Lower lobe of right lung (tissue), 2 donors: ENCODE measurements around the gene STN1. TPM values are rescaled to one million over a fixed set of nuclear protein-coding genes. Genes with fewer than 3 reads are reported as not detected.
A peak's percentile ranks its signal among the peaks of the same experiment; 100 is the strongest.

Experiments used
- ATAC-seq, 2 donors: fragments of 200-7000 bp; cut with Tn5 transposase; one replicate each; pipeline ENCODE4 v1.9.1; 2020 to 2022; ENCODE audit warnings: mild to moderate bottlenecking in 2 of 2, moderate library complexity in 2 of 2
- DNase-seq: peaks from one replicate; pipeline ENCODE4 v3.0.0-alpha.2; 2020
- H3K27ac ChIP-seq: fragments of 200-600 bp; one replicate; pipeline ENCODE4 v1.8.0; 2022
- H3K27me3 ChIP-seq: fragments of 200-600 bp; one replicate; pipeline ENCODE4 v1.8.0; 2022; ENCODE audit warnings: low read depth
- H3K36me3 ChIP-seq: fragments of 200-600 bp; one replicate; pipeline ENCODE4 v1.8.0; 2022; ENCODE audit warnings: mild to moderate bottlenecking
- H3K4me1 ChIP-seq: fragments of 200-600 bp; one replicate; pipeline ENCODE4 v1.8.0; 2022
- H3K4me3 ChIP-seq: fragments of 200-600 bp; one replicate; pipeline ENCODE4 v1.8.0; 2022; ENCODE audit warnings: mild to moderate bottlenecking
- H3K9me3 ChIP-seq: fragments of 200-600 bp; one replicate; pipeline ENCODE4 v1.8.0; 2022
- CTCF ChIP-seq: fragments of 200-600 bp; IDR thresholded peaks from one replicate; pipeline ENCODE4 v1.8.0; 2022; ENCODE audit warnings: antibody characterized with exemption, mild to moderate bottlenecking
- intact Hi-C: fragments of 100-400 bp; cut with DNase I; formaldehyde crosslinking; loops from one replicate; pipeline ENCODE4 v1.11.0; 2022
- total RNA-seq: library from RNA; stranded (reverse); fragmentation: NEBNext Ultra II Directional; extraction: Animal tissue kit (Norgen Biotek cat#: 25700); gene quantifications from one replicate; pipeline ENCODE4 v1.2.1, GENCODE V29; 2021
- donor health status: DM: no; HTN: yes; CAD: no; lungs with severe emphysema.

STN1 gene
- total RNA-seq, 1 donor from 2014 or later = 37.0 TPM

DNA sequence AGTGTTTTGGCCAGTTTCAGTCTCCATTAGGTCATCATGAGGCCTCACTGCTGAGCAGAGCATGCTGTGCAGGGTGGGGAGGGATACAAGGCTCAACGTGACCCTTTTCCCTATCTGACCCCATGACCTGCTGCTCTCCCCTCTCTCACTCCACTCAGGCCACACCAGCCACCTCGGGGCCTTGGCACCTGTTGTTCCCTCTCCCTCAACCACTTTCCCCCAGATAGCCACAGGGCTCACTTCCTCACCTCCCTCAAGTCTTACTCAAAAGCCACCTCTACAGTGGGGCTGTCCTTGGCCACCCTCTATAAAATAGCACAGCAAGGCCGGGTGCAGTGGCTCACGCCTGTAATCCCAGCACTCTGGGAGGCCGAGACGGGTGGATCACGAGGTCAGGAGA is 76.5 kb downstream of the STN1 start:
- DNase-seq (no peak), ATAC-seq (no peak)
- intact Hi-C loops = no loop called here
- H3K36me3 ChIP-seq = no peaks in the 10 kb centered on the region
- no peak overlapping the region for H3K27ac ChIP-seq
- H3K4me3 ChIP-seq = no peak overlapping the region
- no peak for TF ChIP-seq CTCF
- no peaks in the 10 kb centered on the region for H3K27me3 ChIP-seq
- no peaks in the 10 kb centered on the region for H3K9me3 ChIP-seq
- peaks cover 49% of the 10 kb centered on the region for H3K4me1 ChIP-seq

- H3K36me3 ChIP-seq = no peaks in the 10 kb centered on the region
- intact Hi-C loops = no loop called here
- no peak for TF ChIP-seq CTCF
- H3K27ac ChIP-seq = peak overlapping the region; percentile 31
- no peaks in the 10 kb centered on the region for H3K9me3 ChIP-seq
- no peak overlapping the region for H3K4me3 ChIP-seq
- H3K4me1 ChIP-seq = peaks cover 52% of the 10 kb centered on the region
- ATAC-seq = no peak
- H3K27me3 ChIP-seq = no peaks in the 10 kb centered on the region
- no peak for DNase-seq
Measured at GRCh38 chr10:103840740-103841070, 77.3 kb downstream of the STN1 start.

DNA sequence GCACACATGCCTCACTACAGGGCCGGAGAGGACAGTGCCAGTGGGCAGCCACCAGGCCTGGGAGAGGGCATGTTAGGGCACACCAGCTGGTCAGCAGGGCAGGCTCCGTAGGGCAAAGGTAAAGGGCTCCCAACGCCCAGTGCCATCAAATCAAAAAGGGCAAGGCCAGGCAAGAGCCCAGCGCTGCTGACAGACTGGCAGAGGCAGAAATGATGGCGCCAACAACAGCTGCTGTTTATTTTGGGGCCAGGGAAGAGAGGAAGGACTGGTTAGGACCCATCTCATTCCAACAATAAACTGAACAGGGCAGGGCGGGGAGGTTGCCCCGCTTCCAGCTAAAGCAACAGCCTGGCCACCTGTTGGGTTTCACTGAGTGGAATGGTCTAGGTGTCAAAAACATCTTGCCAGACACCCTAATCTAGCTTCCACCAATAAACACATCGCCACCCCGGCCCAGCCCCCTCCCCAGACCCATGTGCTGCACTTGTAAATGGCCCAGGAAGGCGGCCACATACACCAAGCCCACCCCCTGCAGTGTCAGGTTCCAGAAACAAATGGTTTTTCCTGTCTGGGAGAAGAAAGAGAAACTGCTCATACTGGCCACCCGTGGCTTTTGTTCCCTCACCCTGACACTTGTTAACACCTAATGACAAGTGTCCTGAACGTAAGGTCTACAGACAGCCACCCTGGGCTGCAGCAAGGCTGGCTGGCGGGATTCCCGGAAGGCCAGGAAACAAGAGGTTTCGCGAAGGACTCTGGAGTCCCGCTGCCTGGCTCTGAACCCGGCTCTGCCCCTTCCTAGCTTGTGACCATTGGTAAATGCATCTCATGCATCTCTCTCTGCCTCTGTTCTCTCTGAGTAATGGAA is 77.9 kb downstream of the STN1 start:
- ATAC-seq = peak; percentile 70 to 73
- intact Hi-C loops = no loop called here
- Histone ChIP-seq H3K9me3 (no peaks in the 10 kb centered on the region), H3K27ac (peak overlapping the region; percentile 31), H3K36me3 (no peaks in the 10 kb centered on the region), H3K27me3 (no peaks in the 10 kb centered on the region), H3K4me3 (no peak overlapping the region), H3K4me1 (peaks cover 53% of the 10 kb centered on the region)
- peak; percentile 79 for DNase-seq
- no peak for TF ChIP-seq CTCF

GRCh38 chr10:103839519-103839871 is 78.5 kb downstream of the STN1 start:
- H3K4me1 ChIP-seq = peaks cover 53% of the 10 kb centered on the region
- no peaks in the 10 kb centered on the region for H3K27me3 ChIP-seq
- intact Hi-C loops = no loop called here
- H3K4me3 ChIP-seq = no peak overlapping the region
- H3K36me3 ChIP-seq = no peaks in the 10 kb centered on the region
- no peak for TF ChIP-seq CTCF
- H3K27ac ChIP-seq = no peak overlapping the region
- H3K9me3 ChIP-seq = no peaks in the 10 kb centered on the region
- ATAC-seq = no peak
- DNase-seq = no peak

DNA sequence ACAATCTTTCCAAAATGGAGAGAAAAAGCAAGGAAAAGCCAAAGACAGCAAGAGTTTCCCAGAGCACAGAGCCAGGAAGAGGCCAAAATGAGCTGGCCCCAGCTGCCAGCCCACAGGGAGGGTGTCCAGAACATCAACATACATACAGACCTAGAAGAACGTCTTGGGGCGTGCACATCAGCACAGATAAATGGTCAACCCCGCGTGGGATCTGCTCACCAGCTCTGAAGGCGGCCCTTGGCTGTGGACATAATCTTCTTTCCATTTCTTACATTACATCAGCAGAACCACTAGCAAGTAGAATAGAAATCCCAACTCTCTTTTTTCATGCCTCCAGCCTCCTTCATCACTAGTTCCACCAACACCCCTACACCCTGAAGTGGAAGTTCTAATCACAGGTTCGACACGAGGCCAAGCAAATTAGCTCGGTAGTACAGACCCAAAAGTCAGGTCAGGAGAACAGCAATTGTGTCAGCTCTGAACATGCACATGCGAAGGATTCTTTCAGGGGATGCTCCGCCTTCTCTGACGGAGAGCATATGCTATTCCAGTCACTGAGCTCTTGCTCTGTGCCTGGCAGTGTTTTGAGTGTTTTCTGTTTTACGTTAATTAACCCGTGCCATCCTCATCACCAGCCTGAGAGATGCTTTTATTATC is 79.0 kb downstream of the STN1 start:
- H3K9me3 ChIP-seq = no peaks in the 10 kb centered on the region
- no peak for TF ChIP-seq CTCF
- ATAC-seq (no peak), DNase-seq (no peak)
- H3K4me1 ChIP-seq = peaks cover 53% of the 10 kb centered on the region
- no peak overlapping the region for H3K4me3 ChIP-seq
- no peaks in the 10 kb centered on the region for H3K36me3 ChIP-seq
- H3K27me3 ChIP-seq = no peaks in the 10 kb centered on the region
- intact Hi-C loops = no loop called here
- no peak overlapping the region for H3K27ac ChIP-seq
